ENCODE data around the gene PLCD3. TPM values are rescaled to one million over a fixed set of nuclear protein-coding genes. Genes with fewer than 3 reads are reported as not detected.

Gene PLCD3
- total RNA-seq, 4 donors from 2014 or later: 38.6 to 186 (median 75.1) TPM

- no peak for ATAC-seq
- no peak for TF ChIP-seq POLR2A (IDR thresholded peaks at IDR 0.05)
- TF ChIP-seq, protein P1, sequence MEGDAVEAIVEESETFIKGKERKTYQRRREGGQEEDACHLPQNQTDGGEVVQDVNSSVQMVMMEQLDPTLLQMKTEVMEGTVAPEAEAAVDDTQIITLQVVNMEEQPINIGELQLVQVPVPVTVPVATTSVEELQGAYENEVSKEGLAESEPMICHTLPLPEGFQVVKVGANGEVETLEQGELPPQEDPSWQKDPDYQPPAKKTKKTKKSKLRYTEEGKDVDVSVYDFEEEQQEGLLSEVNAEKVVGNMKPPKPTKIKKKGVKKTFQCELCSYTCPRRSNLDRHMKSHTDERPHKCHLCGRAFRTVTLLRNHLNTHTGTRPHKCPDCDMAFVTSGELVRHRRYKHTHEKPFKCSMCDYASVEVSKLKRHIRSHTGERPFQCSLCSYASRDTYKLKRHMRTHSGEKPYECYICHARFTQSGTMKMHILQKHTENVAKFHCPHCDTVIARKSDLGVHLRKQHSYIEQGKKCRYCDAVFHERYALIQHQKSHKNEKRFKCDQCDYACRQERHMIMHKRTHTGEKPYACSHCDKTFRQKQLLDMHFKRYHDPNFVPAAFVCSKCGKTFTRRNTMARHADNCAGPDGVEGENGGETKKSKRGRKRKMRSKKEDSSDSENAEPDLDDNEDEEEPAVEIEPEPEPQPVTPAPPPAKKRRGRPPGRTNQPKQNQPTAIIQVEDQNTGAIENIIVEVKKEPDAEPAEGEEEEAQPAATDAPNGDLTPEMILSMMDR (IDR thresholded peaks at IDR 0.05 in 4 of 5, conservative IDR thresholded peaks at IDR 0.05 in 1 of 5): no peak
- Histone ChIP-seq H3K27ac (no peak overlapping the region), H3K9me3 (no peaks in the 10 kb centered on the region), H3K27me3 (no peaks in the 10 kb centered on the region), H3K36me3 (peaks cover 0 to 15% of the 10 kb centered on the region in 2 donors), H3K4me3 (no peak overlapping the region), H3K4me1 (peaks cover 21 to 23% of the 10 kb centered on the region in 2 donors)
- no peak for DNase-seq
- intact Hi-C loops (cut with DNase I; ENCODE audit: low total_unique reads): no loop called here
- in situ Hi-C loops (cut with MboI; ENCODE audit: low sequenced_read_pairs in 4 of 4): loop anchor here in 1 of 4 donors (25.0 kb wide), 1 partner anchor 208 kb away; the partner anchor contains the start of gene GFAP
Observed at GRCh38 chr17:45119964-45120363, 12.4 kb downstream of the PLCD3 start.

DNA sequence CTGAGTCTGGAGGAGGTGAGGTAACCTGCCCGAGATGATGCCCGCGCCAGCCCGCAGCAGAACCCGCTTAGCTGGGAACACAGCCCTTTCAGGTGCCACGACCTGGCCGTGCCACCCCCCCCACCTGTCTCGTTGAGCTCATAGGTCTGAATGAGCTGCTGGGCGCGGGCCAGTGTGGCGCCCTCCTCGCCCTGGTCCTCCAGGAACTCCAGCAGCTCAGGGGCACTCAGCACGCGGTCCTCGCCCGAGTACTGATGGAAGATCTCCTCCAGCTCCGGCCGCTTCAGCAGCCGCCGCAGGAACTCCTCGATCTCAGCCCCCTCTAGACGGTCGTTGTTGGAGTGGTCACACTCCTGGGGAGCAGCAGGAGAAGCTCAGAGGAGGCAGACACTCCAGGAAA, 13.6 kb downstream of the PLCD3 start:
- H3K4me1 ChIP-seq: peaks cover 9 to 11% of the 10 kb centered on the region in 2 donors
- H3K27me3 ChIP-seq: no peaks in the 10 kb centered on the region
- no peak for DNase-seq
- in situ Hi-C loops (cut with MboI; ENCODE audit: low sequenced_read_pairs in 4 of 4): loop anchor here in 1 of 4 donors (25.0 kb wide), 1 partner anchor 206 kb away; the partner anchor contains the start of gene GFAP
- TF ChIP-seq, protein P1 (IDR thresholded peaks at IDR 0.05 in 4 of 5, conservative IDR thresholded peaks at IDR 0.05 in 1 of 5): no peak
- TF ChIP-seq POLR2A (IDR thresholded peaks at IDR 0.05): no peak
- H3K27ac ChIP-seq: no peak overlapping the region
- ATAC-seq: no peak
- intact Hi-C loops (cut with DNase I; ENCODE audit: low total_unique reads): no loop called here
- no peak overlapping the region for H3K4me3 ChIP-seq
- no peaks in the 10 kb centered on the region for H3K9me3 ChIP-seq
- peaks cover 0 to 15% of the 10 kb centered on the region in 2 donors for H3K36me3 ChIP-seq

DNA sequence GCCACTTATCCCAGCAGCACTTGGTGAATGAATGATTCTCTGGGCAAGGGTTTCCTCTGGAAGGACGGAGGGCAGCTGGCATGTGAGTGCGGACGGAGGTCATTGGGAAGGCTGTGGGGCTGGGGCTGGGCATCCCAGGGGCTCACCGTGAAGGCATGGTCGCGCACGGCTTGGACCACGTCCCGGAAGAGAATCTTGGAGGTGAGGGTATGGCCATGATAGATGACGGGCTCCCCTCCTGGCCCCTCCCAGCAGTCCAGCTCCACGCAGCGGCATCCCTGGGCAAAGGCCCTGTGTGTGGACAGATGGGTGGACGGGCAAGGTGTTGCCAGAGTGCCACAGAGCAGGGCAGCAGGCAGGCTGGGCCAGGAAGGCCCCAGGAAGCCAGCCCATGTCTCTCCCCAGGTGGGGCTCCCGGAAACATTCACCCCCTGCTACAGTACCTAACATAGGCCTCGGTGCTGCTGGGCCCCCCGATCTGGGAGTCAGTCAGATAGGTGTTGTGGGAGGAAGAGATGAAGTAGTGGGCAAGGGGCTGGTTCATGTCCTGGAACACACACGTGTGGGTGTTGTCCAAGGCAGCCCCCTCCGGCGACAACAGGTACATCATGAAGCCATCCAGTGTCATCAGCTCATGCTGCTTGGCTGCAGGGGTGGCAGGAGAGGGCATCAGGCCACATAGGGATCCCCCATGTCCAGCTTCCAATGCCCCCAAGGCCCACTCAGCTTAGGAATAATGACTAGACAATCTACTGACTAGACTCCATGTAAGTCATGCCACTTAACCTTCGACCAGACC, 14.3 kb downstream of the PLCD3 start:
- TF ChIP-seq, protein P1 (IDR thresholded peaks at IDR 0.05 in 4 of 5, conservative IDR thresholded peaks at IDR 0.05 in 1 of 5): no peak
- no peak for TF ChIP-seq POLR2A (IDR thresholded peaks at IDR 0.05)
- no peak overlapping the region for H3K4me3 ChIP-seq
- ATAC-seq (no peak), DNase-seq (no peak)
- in situ Hi-C loops (cut with MboI; ENCODE audit: low sequenced_read_pairs in 4 of 4): loop anchor here in 1 of 4 donors (25.0 kb wide), 1 partner anchor 206 kb away; the partner anchor contains the start of gene GFAP
- H3K9me3 ChIP-seq: no peaks in the 10 kb centered on the region
- intact Hi-C loops (cut with DNase I; ENCODE audit: low total_unique reads): no loop called here
- no peak overlapping the region for H3K27ac ChIP-seq
- H3K36me3 ChIP-seq: peaks cover 0 to 15% of the 10 kb centered on the region in 2 donors
- H3K27me3 ChIP-seq: no peaks in the 10 kb centered on the region
- peaks cover 5 to 9% of the 10 kb centered on the region in 2 donors for H3K4me1 ChIP-seq

GRCh38 chr17:45117334-45117733, 15.0 kb downstream of the PLCD3 start:
- intact Hi-C loops (cut with DNase I; ENCODE audit: low total_unique reads) (no loop called here), in situ Hi-C loops (cut with MboI; ENCODE audit: low sequenced_read_pairs in 4 of 4) (loop anchor here in 1 of 4 donors (25.0 kb wide), 1 partner anchor 205 kb away; the partner anchor contains the start of gene GFAP)
- Histone ChIP-seq H3K27me3 (no peaks in the 10 kb centered on the region), H3K36me3 (peaks cover 0 to 15% of the 10 kb centered on the region in 2 donors), H3K27ac (no peak overlapping the region), H3K4me3 (no peak overlapping the region), H3K9me3 (no peaks in the 10 kb centered on the region), H3K4me1 (peaks cover 8 to 12% of the 10 kb centered on the region in 2 donors)
- ATAC-seq: no peak
- TF ChIP-seq, protein P1 (IDR thresholded peaks at IDR 0.05 in 4 of 5, conservative IDR thresholded peaks at IDR 0.05 in 1 of 5): no peak
- no peak for TF ChIP-seq POLR2A (IDR thresholded peaks at IDR 0.05)
- DNase-seq: no peak

All from gastrocnemius medialis (tissue), 4 donors.